Fibroblast of pulmonary artery (primary cell): ENCODE results near the gene PTPRG.

Experiments
- DNase-seq: peaks from one replicate; pipeline ENCODE4 v3.0.0-alpha.2; 2010; ENCODE audit warnings: low read depth
- H3K4me3 ChIP-seq: replicated peaks from 2 replicates; pipeline ENCODE4 v1.5.1; 2011; ENCODE audit warnings: low read depth, mild to moderate bottlenecking, control low read depth, low read length, moderate library complexity
- TF ChIP-seq, protein P1 (sequence below): IDR thresholded peaks from 2 replicates; pipeline ENCODE4 v1.5.1; 2011; ENCODE audit warnings: mild to moderate bottlenecking, control low read depth, low read length, inconsistent platforms; ENCODE audit errors: missing control alignments

The PTPRG gene

DNA sequence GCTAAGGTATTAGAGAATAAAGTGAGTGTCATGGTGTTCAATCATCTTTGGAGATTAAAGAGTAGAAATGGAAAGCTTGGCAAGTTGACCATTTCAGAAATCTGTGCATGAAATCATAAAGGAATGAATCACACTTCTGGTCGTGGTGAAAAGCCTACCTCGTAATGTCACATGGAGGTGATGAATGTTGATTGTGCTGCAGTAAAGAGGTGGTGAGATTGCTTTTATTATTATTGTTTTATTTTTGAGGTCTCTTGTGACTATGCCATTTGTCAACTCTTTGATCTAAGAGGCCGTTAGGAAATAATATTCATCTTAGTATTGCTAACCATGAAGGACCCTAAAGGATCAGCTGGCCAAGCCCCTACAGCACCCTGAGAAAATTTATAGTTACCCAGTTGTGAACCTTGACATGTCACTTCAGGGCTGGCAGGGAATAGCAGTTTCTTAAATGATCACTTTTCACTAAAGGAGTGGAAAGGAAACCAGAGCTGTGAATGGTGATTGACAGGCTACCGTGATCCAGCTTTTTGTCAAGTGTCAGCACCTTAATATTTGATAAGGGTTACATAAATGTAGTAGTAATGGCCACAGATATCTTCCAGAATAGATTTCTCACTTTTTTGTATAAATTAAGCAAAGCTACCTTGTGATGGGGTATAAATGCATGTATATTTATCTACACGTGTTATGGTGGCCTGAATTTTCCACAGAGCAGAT is 203.9 kb downstream of the PTPRG start:
- TF ChIP-seq, protein P1, sequence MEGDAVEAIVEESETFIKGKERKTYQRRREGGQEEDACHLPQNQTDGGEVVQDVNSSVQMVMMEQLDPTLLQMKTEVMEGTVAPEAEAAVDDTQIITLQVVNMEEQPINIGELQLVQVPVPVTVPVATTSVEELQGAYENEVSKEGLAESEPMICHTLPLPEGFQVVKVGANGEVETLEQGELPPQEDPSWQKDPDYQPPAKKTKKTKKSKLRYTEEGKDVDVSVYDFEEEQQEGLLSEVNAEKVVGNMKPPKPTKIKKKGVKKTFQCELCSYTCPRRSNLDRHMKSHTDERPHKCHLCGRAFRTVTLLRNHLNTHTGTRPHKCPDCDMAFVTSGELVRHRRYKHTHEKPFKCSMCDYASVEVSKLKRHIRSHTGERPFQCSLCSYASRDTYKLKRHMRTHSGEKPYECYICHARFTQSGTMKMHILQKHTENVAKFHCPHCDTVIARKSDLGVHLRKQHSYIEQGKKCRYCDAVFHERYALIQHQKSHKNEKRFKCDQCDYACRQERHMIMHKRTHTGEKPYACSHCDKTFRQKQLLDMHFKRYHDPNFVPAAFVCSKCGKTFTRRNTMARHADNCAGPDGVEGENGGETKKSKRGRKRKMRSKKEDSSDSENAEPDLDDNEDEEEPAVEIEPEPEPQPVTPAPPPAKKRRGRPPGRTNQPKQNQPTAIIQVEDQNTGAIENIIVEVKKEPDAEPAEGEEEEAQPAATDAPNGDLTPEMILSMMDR = no peak
- H3K4me3 ChIP-seq = no peak overlapping the region

DNA sequence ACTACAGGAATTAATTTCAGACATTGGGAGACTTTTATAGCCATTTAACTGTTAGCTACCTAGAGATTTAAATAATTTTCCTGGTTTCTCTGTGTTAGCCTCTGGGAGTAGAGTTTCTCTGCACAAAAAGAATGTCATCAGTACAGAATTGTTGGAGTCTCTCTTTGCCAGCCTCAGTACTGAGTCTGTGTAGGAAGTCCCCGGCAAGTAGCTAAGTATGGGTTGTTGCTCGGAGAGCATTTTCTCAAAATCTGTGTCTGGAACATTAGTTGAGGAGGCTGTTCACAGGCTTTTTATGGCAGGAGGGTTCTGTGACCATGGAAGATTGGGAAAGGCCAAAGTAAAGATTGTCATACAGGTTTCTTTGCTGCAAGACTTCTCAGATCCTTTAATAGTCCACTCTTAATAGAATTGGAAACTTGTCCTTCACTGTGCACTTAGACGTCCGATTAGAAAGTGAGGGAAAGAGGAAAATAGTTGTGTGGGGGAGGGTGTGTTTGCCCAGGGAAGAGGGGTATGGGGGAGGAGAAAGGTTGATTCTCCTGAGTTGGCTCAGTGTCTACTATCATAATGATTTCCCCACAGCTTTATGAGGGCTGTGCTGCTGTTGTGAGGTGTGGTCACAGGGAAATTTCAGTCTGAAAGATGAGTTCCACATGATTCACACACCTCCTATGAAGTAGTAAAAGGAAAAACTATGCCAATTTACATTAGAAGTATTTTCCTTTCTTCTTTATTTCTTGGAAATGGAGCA is 207.1 kb downstream of the PTPRG start:
- H3K4me3 ChIP-seq = no peak overlapping the region
- no peak for DNase-seq
- TF ChIP-seq, protein P1 = no peak

More for the DNA sequence above, 203.9 kb downstream of the PTPRG start:
- DNase-seq = no peak

DNA sequence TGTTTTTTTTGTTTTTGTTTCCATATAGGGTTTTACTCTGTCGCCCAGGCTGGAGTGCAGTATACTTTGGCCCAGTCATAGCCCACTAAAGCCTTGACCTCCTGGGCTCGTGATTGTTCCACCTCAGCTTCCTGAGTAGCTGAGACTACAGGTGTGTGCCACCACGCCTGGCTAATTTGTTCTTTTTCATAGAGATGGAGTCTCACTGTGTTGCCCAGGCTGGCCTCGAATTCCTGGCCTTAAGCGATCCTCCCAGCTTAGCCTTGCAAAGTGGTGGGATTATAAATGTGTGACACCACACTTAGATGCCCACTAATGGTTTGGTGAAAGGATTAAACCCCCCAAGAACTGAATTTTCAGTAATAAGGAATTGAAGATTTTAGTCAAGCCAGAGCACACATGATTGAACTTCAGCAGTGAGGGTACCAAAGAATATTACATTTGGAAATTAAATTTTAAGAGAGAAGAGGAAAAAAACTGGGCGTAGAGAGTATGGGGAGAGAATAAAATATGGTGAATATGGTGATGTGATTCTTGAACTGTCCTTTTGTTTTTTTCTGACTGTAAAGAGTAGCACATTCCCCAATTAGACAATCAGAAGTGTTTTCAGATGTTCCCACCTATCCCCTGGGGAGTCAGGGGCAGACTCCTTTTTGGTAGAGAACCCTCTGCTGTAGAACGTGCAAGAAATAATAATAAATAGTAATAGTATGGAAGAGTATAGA is 208.1 kb downstream of the PTPRG start:
- TF ChIP-seq, protein P1 = no peak
- no peak overlapping the region for H3K4me3 ChIP-seq
- no peak for DNase-seq

DNA sequence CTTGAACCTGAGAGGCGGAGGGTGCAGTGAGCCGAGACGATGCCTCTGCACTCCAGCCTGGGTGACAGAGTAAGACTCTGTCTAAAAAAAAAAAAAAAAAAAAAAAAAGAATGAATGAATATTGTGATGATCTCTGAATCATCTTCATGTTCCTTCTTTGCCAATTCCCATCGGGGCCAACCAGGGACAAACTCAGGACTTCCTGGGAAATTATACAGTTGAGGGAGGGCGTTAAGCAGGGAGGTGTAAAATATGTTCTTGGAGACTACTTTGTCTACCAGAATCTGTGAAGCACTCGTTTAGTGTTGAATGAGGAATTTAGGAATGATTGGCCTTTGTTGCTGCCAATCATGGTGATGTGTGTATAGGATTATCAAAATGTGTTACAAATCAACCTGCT is 210.6 kb downstream of the PTPRG start:
- TF ChIP-seq, protein P1 = no peak
- no peak for DNase-seq
- no peak overlapping the region for H3K4me3 ChIP-seq

DNA sequence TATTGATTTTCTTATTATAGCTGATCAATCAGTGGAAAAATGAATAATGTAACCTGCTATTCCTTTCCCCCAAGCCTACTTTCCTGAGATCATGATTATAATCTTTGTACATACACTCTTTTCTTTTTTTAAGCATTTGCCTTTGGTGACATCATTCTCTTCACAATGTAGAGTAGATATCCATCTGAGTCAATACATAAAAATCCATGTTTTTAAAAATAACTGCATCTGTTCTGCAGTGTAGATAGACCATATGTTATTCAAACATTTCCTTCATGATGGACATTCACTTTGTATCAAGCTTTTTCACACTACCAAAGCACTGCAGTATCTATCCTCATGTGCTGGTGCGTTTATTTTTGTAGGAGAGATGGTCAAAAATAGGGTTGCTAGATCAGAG is 211.1 kb downstream of the PTPRG start:
- peak; percentile 23 for DNase-seq
- no peak overlapping the region for H3K4me3 ChIP-seq
- TF ChIP-seq, protein P1 = no peak

DNA sequence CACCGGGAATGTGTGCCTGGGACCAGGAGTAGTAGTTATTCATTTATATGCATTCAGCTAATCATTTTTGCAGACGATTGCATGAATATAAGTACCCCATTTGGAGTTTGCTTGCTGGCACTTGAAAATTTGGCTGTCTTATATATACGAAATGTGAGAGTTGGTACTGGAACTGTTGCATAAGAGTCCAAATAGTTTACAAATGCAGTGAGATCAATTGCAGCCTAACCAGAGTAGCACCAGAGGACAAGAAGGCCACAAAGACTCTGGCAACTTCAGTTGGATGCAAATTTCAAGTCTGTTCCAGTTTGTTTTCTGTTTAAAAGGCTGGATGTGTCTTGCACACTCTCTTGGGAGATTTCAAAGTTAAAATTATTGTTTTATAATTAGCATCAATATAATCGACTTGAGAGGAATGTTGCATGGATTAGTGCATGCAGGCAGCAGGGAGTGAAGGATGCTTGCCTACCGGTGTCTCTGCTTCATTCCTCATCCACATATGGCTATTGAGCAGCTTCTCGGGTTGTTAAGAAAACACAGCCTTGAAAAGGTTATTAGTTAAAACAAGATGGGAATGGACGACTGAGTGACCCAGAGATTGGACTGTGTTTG is 213.0 kb downstream of the PTPRG start:
- TF ChIP-seq, protein P1 = no peak
- H3K4me3 ChIP-seq = no peak overlapping the region
- DNase-seq = no peak
